Measurements from ENCODE around the gene ATP10D. TPM values are rescaled to one million over a fixed set of nuclear protein-coding genes. Genes with fewer than 3 reads are reported as not detected.

The ATP10D gene
- total and polyA plus RNA-seq, 12 donors: 2.8 to 15.7 (median 8.6) TPM

DNA sequence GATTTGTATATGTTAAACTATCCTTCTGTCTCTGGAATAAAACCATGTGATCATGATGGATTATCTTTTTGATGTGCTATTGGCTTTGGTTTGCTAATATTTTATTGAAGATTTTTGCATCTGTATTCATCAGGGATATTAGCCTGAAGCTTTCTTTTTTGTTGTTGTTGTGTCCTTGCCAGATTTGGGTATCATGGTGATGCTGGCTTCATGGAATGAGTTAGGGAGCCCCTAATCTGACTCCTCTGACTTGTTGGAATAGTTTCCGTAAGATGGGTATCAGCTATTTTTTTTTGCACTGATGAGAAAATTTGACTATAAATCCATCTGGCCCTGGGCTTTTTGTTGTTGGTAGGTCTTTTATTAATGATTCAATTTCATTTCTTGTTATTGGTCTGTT, 45.7 kb downstream of the ATP10D start:
- no peak for DNase-seq
- no peaks in the 10 kb centered on the region for H3K27me3 ChIP-seq
- H3K4me3 ChIP-seq: no peak overlapping the region
- peaks cover 0 to 19% (median 7%) of the 10 kb centered on the region in 11 donors for H3K9me3 ChIP-seq
- no peak for ATAC-seq
- peak overlapping the region in 1 of 10 donors; percentile 72 for H3K27ac ChIP-seq
- intact Hi-C loops (cut with DNase I): no loop called here
- peaks cover 5 to 39% (median 16%) of the 10 kb centered on the region in 9 donors for H3K4me1 ChIP-seq
- 98 to 100% methylated on average over 1 of the region's 1 CpG for WGBS, 2 donors
- TF ChIP-seq, protein P1, sequence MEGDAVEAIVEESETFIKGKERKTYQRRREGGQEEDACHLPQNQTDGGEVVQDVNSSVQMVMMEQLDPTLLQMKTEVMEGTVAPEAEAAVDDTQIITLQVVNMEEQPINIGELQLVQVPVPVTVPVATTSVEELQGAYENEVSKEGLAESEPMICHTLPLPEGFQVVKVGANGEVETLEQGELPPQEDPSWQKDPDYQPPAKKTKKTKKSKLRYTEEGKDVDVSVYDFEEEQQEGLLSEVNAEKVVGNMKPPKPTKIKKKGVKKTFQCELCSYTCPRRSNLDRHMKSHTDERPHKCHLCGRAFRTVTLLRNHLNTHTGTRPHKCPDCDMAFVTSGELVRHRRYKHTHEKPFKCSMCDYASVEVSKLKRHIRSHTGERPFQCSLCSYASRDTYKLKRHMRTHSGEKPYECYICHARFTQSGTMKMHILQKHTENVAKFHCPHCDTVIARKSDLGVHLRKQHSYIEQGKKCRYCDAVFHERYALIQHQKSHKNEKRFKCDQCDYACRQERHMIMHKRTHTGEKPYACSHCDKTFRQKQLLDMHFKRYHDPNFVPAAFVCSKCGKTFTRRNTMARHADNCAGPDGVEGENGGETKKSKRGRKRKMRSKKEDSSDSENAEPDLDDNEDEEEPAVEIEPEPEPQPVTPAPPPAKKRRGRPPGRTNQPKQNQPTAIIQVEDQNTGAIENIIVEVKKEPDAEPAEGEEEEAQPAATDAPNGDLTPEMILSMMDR (IDR thresholded peaks at IDR 0.05): no peak
- H3K36me3 ChIP-seq: peaks cover 0 to 69% (median 12%) of the 10 kb centered on the region in 9 donors

DNA sequence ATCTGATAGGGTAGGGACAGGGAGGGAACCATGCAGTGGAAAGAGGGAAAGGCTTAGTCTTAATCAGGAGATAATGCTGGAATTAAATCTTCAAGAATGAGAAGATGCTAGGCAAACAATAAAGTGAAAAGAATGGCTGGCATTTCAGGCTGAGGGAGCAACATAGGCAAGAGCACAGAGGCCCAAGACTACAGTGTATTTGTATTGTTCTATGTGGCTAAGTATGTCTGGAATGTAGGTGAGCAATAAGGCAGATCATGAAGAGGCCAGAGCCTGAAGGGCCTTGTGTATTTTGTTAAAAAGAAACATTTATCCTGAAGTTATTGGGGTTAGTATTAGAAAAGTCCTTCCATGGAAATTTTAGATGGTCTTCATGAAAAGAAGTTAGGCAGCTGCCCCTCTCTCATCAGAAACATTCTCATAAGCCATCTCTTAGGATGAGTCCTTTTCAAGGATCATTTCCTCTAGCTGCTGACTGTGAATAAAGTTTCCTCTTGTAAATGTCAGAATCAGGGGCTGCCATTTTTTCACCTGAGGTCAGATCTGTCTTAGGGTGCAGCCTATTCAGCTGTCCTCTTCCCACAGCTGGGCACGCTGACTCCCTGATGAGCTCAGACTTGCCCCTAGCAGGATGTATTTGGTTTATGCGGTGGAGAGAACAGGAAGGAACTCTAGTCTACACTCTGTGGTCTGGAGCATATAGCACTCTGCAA, 46.3 kb downstream of the ATP10D start:
- peaks cover 0 to 69% (median 16%) of the 10 kb centered on the region in 9 donors for H3K36me3 ChIP-seq
- WGBS, 2 donors: 40 to 66% methylated on average over 2 of the region's 2 CpGs
- DNase-seq (peak in 1 of 2 donors; percentile 8), ATAC-seq (peak; percentile 58 to 89 (median 78))
- TF ChIP-seq, protein P1 (IDR thresholded peaks at IDR 0.05): no peak
- peaks cover 5 to 33% (median 15%) of the 10 kb centered on the region in 9 donors for H3K4me1 ChIP-seq
- no peaks in the 10 kb centered on the region for H3K27me3 ChIP-seq
- intact Hi-C loops (cut with DNase I): no loop called here
- H3K9me3 ChIP-seq: peaks cover 0 to 19% (median 7%) of the 10 kb centered on the region in 11 donors
- H3K4me3 ChIP-seq: no peak overlapping the region
- peak overlapping the region in 7 of 10 donors; percentile 2 to 72 (median 35) for H3K27ac ChIP-seq

DNA sequence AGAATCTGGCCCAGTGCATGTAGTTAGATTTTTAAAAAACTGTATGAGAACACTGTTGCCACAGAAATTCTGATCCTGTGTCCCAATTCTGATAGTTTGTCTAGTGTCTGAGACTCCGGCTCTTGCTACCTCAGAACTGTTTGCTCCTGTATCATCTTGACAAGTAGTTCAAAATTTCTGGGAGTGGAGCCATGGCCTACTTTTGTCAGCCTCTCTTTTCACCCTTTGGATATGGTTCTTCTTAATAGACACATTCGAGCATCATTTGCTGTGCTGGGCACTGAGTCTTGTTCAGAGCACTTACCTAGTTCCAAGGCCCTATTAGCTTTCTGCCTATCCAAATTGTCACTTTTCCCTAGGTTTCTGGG, 46.9 kb downstream of the ATP10D start:
- ATAC-seq (peak in 3 of 8 donors; percentile 69 to 78 (median 70)), DNase-seq (no peak)
- TF ChIP-seq, protein P1 (IDR thresholded peaks at IDR 0.05): no peak
- 39 to 46% methylated on average over 2 of the region's 2 CpGs for WGBS, 2 donors
- H3K27ac ChIP-seq: peak overlapping the region in 7 of 10 donors; percentile 2 to 72 (median 35)
- no peak overlapping the region for H3K4me3 ChIP-seq
- H3K4me1 ChIP-seq: peaks cover 5 to 33% (median 15%) of the 10 kb centered on the region in 9 donors
- H3K9me3 ChIP-seq: peaks cover 0 to 19% (median 7%) of the 10 kb centered on the region in 11 donors
- intact Hi-C loops (cut with DNase I): no loop called here
- H3K36me3 ChIP-seq: peaks cover 0 to 69% (median 16%) of the 10 kb centered on the region in 9 donors
- no peaks in the 10 kb centered on the region for H3K27me3 ChIP-seq

DNA sequence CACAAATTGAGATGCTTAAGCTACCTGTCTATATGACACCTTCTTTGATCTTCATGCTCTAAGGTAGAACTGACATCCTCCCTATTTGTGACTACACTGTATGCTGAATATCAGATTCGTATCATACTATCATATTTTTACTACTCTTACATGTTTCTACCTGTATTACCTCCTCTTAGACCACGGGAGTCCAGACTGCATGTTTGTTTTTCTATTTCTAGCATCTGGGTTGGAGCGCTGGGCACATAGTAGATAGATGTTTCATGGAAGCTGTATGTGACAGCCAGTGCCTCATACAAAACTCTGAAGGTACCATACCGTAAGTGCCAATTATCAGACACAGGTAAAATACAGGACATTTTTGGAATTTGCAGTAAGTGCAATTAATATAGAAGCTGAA, 47.6 kb downstream of the ATP10D start:
- no peaks in the 10 kb centered on the region for H3K27me3 ChIP-seq
- H3K27ac ChIP-seq: peak overlapping the region in 2 of 10 donors; percentile 43 to 72
- no peak overlapping the region for H3K4me3 ChIP-seq
- ATAC-seq (no peak), DNase-seq (no peak)
- TF ChIP-seq, protein P1 (IDR thresholded peaks at IDR 0.05): no peak
- 79 to 94% methylated on average over 4 of the region's 4 CpGs for WGBS, 2 donors
- intact Hi-C loops (cut with DNase I): no loop called here
- peaks cover 0 to 19% (median 7%) of the 10 kb centered on the region in 11 donors for H3K9me3 ChIP-seq
- peaks cover 0 to 69% (median 16%) of the 10 kb centered on the region in 9 donors for H3K36me3 ChIP-seq
- peaks cover 5 to 33% (median 15%) of the 10 kb centered on the region in 9 donors for H3K4me1 ChIP-seq
